NCI-H2107 treated with DMSO at 0.1 percent for 48 hours (cell line): ENCODE measurements around the gene IQCH.
"Not testable (repeated sequence)": the region's sequence is repeated elsewhere in the genome, so short reads cannot be mapped to it uniquely, and the experiment has no call there.

ENCODE experiments used
- DNase-seq: peaks from one replicate; lab custom pipeline; 2025; ENCODE audit not compliant: unreplicated experiment; lab: John Stamatoyannopoulos, UW

The IQCH gene

GRCh38 chr15:67436351-67437250, 182.0 kb downstream of the IQCH start:
- DNase-seq = not testable (repeated sequence)

- DNase-seq = no peak
Observed at GRCh38 chr15:67444100-67444499, 189.5 kb downstream of the IQCH start.

- no peak for DNase-seq
Observed at GRCh38 chr15:67446449-67446848, 191.9 kb downstream of the IQCH start.

GRCh38 chr15:67448372-67448771, 193.8 kb downstream of the IQCH start:
- DNase-seq = not testable (repeated sequence)

GRCh38 chr15:67453703-67454102, 199.1 kb downstream of the IQCH start:
- not testable (repeated sequence) for DNase-seq

DNA sequence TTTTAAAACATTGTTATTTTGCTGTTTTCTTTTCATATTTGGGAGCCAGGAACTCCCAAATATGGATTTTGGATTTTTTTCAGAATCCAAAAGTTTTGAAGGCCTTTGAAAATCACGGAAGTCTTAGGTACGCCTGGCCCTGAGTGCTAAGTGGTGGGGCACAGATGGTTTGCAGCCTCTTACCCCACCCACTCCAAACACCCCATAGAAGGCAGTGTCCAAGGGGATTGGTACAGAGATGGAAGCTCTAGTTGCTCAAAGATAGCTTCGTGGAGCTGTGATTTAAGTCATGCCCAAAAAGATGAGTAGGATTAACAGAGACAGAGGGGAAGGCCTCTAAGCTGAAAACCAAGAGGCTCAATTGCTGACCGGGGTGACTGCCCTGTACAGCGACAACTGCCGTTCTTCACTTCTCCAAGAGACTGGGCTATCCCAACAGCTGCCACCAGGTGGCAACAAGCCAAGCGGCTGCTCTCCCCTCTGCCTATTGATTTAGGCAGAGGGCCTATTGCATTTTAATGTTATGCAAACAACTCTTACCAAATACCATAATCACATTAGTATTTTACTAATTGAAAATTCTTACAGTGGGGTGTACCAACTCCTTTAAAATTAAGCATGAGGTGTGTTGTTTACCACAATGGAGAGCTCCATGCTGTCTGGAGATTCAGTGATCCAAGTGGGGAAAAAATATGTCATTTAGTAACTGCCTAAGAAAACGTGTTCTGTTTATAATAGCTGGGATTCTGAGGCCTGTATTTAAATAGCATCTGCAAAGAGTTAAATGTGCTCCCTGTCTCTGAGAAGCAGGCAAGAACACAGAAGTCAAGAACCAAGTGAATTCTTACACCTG, 202.3 kb downstream of the IQCH start:
- DNase-seq = peak; percentile 41

GRCh38 chr15:67458331-67459029, 203.9 kb downstream of the IQCH start:
- DNase-seq = no peak

GRCh38 chr15:67460521-67460920, 205.9 kb downstream of the IQCH start:
- DNase-seq = no peak

DNA sequence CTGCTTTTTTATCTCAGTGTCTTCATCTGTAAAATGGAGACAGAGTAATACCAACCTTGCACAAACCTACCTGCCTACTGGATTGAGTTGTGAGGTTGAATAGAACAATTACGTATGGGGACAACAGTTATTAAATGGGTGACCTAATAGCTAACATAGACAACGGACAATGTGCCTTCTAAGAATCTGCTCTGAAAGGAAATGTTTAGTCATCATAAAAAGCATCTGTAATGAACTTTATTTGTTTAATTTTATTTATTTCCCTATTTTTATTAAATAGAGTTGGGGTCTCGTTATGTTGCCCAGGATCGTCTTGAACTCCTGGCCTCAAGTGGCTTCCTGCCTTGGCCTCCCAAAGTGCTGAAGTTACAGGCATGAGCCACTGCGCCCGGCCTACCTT, 207.1 kb downstream of the IQCH start:
- DNase-seq = no peak

- DNase-seq = no peak
Observed at GRCh38 chr15:67462875-67463274, 208.3 kb downstream of the IQCH start.

GRCh38 chr15:67463488-67463887, 208.9 kb downstream of the IQCH start:
- no peak for DNase-seq

DNA sequence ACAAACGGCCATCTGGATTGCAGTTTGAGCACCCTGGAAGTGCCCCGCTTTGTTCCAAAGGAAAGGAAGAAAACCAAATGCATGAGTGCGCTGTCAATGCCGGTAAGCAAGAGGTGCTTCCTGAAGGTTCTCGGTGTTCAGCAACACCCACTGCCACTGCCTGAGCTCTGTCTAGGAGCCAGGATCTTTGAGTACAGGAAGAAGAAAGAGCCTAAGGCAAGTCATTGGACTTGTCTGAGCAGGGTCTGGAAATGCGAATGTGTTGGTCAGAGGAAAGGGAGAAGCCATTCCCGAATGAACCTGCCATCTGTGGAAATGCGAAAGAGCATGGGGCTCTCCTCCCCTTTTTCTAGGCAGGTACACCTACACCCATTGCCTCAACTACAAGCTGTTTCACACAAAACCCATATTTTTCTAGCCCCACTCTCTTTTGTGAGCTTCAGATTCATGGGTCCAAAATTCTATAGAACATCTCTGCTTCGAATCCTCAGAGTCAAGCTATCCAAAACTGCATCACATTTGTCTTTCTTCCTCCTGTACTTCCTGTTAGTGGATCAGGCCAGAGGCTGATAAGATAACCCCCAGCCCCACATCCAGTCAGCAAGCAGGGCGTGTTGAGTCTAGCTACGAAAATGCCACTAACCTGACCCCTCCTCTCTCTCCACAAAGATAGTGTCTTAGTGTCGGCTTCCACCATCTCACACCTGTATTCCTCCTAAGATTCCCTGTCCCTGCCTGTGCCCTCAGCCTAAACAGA, 210.8 kb downstream of the IQCH start:
- no peak for DNase-seq

DNA sequence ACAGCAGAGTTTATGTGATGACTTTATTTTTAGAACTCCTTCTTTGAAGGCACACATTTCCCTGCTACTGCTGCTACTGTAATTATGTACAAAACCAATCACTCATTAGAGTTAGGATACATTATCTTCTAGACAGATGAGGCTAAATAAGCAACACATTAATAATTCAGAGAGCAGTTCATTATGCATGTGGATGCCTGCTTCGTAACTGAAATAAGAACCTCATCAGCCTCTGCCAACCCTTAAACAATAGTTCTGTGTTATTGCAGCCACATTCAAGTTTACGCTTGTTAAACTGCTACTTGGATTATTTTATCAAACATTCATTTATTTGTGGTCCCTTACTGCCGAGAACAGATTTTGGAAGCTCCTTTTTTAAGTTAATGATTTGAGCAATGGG, 213.8 kb downstream of the IQCH start:
- DNase-seq = no peak

GRCh38 chr15:67469680-67470079, 215.1 kb downstream of the IQCH start:
- no peak for DNase-seq

- DNase-seq = no peak
Observed at GRCh38 chr15:67472957-67473356, 218.4 kb downstream of the IQCH start.

DNA sequence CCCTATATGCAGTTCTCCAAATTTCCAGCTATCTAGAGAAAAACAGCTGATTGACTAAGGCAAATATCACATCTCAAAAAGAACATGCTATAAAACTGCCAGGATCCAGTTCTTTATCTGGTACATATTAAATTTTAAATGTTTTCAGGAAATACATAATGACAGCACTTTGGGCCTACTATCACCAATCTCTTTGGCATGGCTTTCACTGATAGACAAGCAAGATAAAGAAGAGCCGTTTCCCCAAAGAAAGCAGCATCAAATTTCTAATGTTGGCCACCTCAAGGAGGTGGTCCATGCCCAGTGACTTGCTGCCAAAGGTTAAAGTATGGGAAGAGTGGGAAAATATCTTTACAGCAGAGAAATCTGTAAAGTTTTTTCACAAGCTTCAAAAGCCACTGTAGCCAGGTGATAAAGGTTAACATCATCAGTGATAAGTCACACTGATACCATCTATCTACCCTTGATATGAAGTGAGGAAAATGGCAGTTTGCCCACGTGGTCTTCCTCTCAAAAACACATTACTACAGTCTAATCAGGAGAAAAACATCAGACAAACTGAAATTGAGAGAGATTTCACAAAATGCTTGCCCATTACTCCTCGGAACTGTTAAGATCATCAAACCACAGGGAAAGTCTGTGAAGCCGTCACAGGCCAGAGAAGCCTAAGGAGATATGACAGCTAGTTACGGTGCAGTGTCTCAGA, 220.0 kb downstream of the IQCH start:
- no peak for DNase-seq

GRCh38 chr15:67479781-67480505, 225.4 kb downstream of the IQCH start:
- no peak for DNase-seq

DNA sequence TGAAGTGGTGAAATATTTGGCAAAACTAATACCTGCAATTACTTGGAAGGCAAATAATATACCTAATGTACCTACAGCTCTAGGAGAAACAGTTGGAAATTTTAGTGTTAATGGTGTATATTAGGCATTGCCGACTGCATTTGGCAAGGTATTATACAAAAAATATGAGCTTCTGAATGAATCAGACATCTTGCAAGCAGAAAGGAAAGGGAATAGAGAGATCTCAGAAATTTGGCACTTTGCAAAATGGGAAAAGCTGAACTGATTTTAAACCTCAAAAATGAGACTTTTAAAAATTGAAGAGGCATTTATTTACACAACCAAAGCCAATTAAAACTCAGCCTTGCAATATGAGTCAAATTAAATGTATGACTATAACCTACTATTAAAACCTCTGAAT, 226.2 kb downstream of the IQCH start:
- no peak for DNase-seq

GRCh38 chr15:67481680-67482079, 227.1 kb downstream of the IQCH start:
- no peak for DNase-seq
